ENCODE data around the gene BRIP1.

DNA sequence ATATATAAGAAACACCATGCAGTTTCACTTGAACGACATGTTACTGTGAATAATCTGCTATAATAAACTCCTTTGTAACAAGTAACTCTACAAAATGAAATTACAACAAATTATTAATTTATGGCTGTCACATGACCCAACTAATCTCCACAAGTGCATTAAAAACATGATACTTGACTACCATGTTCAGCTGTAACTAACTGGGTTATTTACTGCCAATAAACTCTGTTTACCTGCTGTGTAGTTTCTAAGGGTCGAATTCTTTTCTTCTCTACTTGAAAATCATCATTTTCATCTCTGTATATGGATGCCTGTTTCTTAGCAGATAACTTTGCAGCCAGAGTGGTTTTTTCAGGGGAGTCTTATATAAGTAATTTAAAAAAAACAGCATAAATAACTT, 14.4 kb downstream of the BRIP1 start:
- TF ChIP-seq POLR2AphosphoS5 (IDR thresholded peaks at IDR 0.05; ENCODE audit: low read depth, low read length) (no peak), CTCF (IDR thresholded peaks at IDR 0.05) (no peak)
